LNCAP (cell line): ENCODE data around the gene FAM13A.

ENCODE experiments used
- TF ChIP-seq, protein P1 (sequence below): fragments of 450-650 bp; IDR thresholded peaks from 2 replicates; pipeline ENCODE4 v1.5.1; 2017; ENCODE audit warnings: mild to moderate bottlenecking

FAM13A gene

GRCh38 chr4:89021684-89022083, 35.3 kb downstream of the FAM13A start:
- TF ChIP-seq, protein P1, sequence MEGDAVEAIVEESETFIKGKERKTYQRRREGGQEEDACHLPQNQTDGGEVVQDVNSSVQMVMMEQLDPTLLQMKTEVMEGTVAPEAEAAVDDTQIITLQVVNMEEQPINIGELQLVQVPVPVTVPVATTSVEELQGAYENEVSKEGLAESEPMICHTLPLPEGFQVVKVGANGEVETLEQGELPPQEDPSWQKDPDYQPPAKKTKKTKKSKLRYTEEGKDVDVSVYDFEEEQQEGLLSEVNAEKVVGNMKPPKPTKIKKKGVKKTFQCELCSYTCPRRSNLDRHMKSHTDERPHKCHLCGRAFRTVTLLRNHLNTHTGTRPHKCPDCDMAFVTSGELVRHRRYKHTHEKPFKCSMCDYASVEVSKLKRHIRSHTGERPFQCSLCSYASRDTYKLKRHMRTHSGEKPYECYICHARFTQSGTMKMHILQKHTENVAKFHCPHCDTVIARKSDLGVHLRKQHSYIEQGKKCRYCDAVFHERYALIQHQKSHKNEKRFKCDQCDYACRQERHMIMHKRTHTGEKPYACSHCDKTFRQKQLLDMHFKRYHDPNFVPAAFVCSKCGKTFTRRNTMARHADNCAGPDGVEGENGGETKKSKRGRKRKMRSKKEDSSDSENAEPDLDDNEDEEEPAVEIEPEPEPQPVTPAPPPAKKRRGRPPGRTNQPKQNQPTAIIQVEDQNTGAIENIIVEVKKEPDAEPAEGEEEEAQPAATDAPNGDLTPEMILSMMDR = no peak

DNA sequence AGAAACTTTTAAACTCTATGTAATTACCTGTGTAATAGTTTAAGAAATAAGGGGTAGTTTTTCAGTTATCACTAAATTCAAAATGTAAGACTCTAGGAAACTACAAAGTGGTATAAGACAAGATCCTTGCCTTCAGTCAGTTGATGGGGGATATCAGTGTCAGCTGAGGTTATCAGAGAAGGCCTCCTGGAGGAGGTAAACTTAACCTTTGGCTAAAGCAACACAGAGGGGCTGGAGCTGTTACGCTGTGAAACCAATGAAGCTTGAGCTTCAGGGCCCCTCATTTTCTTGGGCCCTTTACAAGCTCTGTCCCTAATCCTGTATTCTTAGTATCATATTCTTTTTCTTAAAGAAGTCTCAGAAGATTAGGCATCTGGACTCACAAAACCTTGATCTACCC, 35.9 kb downstream of the FAM13A start:
- TF ChIP-seq, protein P1 = no peak

DNA sequence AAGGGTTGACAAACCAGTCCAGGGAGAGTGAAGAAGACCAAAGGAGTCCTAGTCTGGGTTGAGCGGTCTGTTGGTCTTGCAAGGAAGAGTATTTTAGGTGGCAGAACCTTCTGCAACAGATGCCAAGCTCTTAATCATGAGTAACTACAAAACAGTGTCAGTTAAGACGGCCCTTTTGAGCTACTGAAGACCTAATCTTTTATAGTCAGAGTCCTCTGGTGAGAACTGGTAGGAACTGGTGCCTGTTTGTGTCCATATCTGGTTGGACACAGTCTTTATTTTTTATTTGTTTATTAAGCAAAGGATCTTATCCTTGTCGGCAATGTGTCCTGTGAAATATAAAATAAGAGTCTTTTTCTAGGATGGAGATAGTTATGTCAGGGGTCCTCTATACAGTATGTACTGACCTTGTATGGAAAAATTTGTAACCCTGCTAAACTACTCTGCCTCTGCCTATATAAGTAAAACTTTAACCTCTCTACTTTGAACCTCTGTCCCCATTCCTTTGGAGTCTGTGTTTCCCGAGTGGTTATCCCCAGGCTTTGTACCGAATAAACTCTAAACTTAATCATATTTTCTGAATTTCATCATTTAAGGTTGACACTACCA, 47.1 kb downstream of the FAM13A start:
- TF ChIP-seq, protein P1 = no peak

DNA sequence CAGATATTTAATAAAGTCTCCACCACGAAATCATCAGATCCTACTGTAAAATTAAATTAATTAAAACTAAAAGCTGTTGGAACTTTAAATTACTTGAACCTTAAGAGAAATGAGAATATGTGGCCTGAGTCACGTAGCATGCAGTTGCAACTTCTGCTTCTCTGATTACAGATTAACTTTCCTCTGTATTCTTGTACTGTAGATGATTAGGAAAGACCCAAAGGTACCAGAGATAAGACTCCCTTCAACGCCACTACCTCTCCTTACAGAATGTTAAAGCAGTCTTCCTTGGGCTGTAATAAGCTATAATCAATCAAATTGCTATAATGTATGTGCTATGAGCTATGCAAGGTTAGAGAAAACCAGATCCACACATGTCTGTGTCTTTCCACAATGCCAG, 47.9 kb downstream of the FAM13A start:
- TF ChIP-seq, protein P1 = no peak

DNA sequence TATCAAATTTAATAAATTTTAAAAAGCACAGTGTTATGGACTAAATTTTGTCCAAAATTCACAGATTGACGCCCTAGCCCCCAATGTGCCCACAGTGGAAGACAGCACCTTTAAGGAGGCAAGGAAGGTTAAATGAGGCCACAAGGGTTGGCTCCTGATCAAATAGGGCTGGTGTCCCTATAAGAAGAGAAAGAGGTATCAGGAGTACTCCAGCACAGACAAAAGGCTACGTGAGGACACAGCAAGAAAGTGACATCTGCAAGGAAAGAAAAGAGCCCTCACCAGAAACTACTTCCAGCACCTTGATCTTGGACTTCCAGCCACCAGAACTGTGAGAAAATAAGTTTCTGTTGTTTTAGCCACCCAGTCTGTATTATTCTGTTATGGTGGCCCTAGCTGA, 48.8 kb downstream of the FAM13A start:
- TF ChIP-seq, protein P1 = no peak

DNA sequence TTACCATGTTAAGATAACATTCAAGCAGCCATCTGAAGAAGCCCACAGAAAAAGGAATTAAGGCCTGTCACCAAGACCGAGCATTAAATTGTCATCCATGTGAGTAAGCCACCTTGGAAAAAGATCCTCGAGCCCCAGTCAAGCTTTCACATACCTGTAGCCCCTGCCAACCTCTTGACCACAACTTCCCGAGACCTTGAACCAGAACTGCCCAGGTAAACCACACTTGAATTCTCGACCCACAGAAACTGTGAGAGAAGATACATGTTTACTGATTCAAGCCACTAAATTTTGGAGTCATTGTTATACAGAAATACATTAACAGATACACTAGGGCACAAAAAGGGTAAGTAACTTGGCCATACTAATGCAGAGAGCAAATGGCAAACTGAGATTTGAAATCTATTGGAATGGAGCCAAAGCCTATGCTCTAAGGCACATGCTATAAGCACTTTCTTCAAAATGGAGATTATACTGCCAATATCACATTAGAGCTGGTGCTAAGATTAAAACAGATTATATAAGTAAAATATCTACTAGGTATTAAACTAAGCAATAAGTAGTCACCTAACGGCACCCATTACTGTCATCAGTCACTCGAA, 49.5 kb downstream of the FAM13A start:
- TF ChIP-seq, protein P1 = no peak

GRCh38 chr4:89006307-89006706, 50.7 kb downstream of the FAM13A start:
- TF ChIP-seq, protein P1 = no peak
